ENCODE measurements around the gene SUSD1.

GRCh38 chr9:112170235-112170634 lies 4.9 kb downstream of the SUSD1 start:
- TF ChIP-seq, protein P1, sequence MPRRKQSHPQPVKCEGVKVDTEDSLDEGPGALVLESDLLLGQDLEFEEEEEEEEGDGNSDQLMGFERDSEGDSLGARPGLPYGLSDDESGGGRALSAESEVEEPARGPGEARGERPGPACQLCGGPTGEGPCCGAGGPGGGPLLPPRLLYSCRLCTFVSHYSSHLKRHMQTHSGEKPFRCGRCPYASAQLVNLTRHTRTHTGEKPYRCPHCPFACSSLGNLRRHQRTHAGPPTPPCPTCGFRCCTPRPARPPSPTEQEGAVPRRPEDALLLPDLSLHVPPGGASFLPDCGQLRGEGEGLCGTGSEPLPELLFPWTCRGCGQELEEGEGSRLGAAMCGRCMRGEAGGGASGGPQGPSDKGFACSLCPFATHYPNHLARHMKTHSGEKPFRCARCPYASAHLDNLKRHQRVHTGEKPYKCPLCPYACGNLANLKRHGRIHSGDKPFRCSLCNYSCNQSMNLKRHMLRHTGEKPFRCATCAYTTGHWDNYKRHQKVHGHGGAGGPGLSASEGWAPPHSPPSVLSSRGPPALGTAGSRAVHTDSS (tag by site-specific recombination; IDR thresholded peaks at IDR 0.05), result no peak
- TF ChIP-seq, protein P2, sequence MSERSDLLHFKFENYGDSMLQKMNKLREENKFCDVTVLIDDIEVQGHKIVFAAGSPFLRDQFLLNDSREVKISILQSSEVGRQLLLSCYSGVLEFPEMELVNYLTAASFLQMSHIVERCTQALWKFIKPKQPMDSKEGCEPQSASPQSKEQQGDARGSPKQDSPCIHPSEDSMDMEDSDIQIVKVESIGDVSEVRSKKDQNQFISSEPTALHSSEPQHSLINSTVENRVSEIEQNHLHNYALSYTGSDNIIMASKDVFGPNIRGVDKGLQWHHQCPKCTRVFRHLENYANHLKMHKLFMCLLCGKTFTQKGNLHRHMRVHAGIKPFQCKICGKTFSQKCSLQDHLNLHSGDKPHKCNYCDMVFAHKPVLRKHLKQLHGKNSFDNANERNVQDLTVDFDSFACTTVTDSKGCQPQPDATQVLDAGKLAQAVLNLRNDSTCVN (tag by site-specific recombination; optimal IDR thresholded peaks at IDR 0.05), result no peak
- TF ChIP-seq, protein P3, sequence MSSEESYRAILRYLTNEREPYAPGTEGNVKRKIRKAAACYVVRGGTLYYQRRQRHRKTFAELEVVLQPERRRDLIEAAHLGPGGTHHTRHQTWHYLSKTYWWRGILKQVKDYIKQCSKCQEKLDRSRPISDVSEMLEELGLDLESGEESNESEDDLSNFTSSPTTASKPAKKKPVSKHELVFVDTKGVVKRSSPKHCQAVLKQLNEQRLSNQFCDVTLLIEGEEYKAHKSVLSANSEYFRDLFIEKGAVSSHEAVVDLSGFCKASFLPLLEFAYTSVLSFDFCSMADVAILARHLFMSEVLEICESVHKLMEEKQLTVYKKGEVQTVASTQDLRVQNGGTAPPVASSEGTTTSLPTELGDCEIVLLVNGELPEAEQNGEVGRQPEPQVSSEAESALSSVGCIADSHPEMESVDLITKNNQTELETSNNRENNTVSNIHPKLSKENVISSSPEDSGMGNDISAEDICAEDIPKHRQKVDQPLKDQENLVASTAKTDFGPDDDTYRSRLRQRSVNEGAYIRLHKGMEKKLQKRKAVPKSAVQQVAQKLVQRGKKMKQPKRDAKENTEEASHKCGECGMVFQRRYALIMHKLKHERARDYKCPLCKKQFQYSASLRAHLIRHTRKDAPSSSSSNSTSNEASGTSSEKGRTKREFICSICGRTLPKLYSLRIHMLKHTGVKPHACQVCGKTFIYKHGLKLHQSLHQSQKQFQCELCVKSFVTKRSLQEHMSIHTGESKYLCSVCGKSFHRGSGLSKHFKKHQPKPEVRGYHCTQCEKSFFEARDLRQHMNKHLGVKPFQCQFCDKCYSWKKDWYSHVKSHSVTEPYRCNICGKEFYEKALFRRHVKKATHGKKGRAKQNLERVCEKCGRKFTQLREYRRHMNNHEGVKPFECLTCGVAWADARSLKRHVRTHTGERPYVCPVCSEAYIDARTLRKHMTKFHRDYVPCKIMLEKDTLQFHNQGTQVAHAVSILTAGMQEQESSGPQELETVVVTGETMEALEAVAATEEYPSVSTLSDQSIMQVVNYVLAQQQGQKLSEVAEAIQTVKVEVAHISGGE (tag by site-specific recombination; conservative IDR thresholded peaks at IDR 0.05; ENCODE audit: low read depth), result no peak
- TF ChIP-seq ZNF274 (IDR thresholded peaks at IDR 0.05; ENCODE audit: low read length) (no peak), ZNF274 (tag by site-specific recombination; IDR thresholded peaks at IDR 0.05; ENCODE audit: borderline replicate concordance) (no peak)

Data from HEK293 (cell line).